ENCODE results near the gene DOCK2.
"Not testable (repeated sequence)": the region's sequence is repeated elsewhere in the genome, so short reads cannot be mapped to it uniquely, and the experiment has no call there.

The DOCK2 gene

GRCh38 chr5:169798438-169798837 lies 161.4 kb downstream of the DOCK2 start:
- no peak for DNase-seq

- no peak for DNase-seq
Observed at GRCh38 chr5:169798906-169799660, 162.0 kb downstream of the DOCK2 start.

- DNase-seq: no peak
Observed at GRCh38 chr5:169801324-169801777, 164.3 kb downstream of the DOCK2 start.

- no peak for DNase-seq
Observed at GRCh38 chr5:169801781-169802180, 164.7 kb downstream of the DOCK2 start.

- peak; percentile 69 for DNase-seq
Observed at GRCh38 chr5:169803077-169803981, 166.3 kb downstream of the DOCK2 start.

GRCh38 chr5:169804861-169805260 lies 167.8 kb downstream of the DOCK2 start:
- no peak for DNase-seq

GRCh38 chr5:169805527-169805934 lies 168.5 kb downstream of the DOCK2 start:
- no peak for DNase-seq

GRCh38 chr5:169805937-169806700 lies 169.0 kb downstream of the DOCK2 start:
- no peak for DNase-seq

GRCh38 chr5:169808118-169808581 lies 171.1 kb downstream of the DOCK2 start:
- no peak for DNase-seq

- DNase-seq: not testable (repeated sequence)
Observed at GRCh38 chr5:169808880-169809279, 171.8 kb downstream of the DOCK2 start.

GRCh38 chr5:169809281-169809680 lies 172.2 kb downstream of the DOCK2 start:
- DNase-seq: no peak

GRCh38 chr5:169810524-169810923 lies 173.4 kb downstream of the DOCK2 start:
- DNase-seq: no peak

- DNase-seq: no peak
Observed at GRCh38 chr5:169811023-169811422, 173.9 kb downstream of the DOCK2 start.

GRCh38 chr5:169811680-169812079 lies 174.6 kb downstream of the DOCK2 start:
- DNase-seq: no peak

GRCh38 chr5:169812786-169813185 lies 175.7 kb downstream of the DOCK2 start:
- no peak for DNase-seq

- DNase-seq: no peak
Observed at GRCh38 chr5:169814045-169814444, 177.0 kb downstream of the DOCK2 start.

- DNase-seq: no peak
Observed at GRCh38 chr5:169814522-169814921, 177.4 kb downstream of the DOCK2 start.

GRCh38 chr5:169817031-169817430 lies 180.0 kb downstream of the DOCK2 start:
- DNase-seq: no peak

- no peak for DNase-seq
Observed at GRCh38 chr5:169826618-169827017, 189.5 kb downstream of the DOCK2 start.

- DNase-seq: no peak
Observed at GRCh38 chr5:169827769-169828168, 190.7 kb downstream of the DOCK2 start.

GRCh38 chr5:169828385-169828784 lies 191.3 kb downstream of the DOCK2 start:
- DNase-seq: no peak

- DNase-seq: no peak
Observed at GRCh38 chr5:169831331-169831730, 194.3 kb downstream of the DOCK2 start.

GRCh38 chr5:169832304-169832703 lies 195.2 kb downstream of the DOCK2 start:
- DNase-seq: no peak
